NCI-H446 (cell line): ENCODE results near the gene VSIG8.

Source experiments
- DNase-seq, 2 experiments: peaks; one replicate each; lab custom pipeline; 2025; lab: John Stamatoyannopoulos, UW

VSIG8 gene

DNA sequence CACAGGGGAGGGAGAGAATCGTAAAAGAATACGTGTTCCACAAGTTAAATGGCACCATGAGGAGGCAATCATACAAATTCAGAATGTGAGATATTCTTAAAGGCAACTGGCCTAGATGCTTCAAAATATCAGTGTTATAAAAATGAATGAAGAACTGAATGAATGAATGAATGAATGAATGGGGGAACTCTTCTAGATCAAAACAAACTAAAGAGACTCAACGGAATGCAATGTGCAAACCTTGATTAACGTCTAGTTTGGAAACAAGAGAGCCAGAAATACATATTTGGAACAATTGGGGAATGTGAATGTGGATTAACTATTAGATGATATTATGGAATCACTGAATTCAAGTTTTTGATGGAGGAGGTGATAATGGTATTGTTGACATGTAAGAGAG is 20.7 kb upstream of the VSIG8 start:
- no peak for DNase-seq

DNA sequence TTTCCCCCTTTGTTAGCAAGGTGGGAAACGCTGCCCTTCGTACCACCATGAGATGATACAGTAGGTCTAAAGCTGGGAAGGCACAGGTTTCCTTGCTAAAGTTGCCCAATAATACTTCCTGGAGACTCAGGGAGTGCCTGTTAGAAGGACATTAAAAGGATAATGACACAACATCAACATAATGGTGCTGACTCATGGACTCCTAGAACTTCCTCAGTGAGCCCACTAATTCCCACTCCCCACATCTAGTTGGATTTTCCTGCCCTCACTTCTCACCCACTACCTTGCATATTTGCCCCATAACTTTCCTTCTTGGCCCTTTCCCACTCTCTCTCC is 20.0 kb upstream of the VSIG8 start:
- no peak for DNase-seq

DNA sequence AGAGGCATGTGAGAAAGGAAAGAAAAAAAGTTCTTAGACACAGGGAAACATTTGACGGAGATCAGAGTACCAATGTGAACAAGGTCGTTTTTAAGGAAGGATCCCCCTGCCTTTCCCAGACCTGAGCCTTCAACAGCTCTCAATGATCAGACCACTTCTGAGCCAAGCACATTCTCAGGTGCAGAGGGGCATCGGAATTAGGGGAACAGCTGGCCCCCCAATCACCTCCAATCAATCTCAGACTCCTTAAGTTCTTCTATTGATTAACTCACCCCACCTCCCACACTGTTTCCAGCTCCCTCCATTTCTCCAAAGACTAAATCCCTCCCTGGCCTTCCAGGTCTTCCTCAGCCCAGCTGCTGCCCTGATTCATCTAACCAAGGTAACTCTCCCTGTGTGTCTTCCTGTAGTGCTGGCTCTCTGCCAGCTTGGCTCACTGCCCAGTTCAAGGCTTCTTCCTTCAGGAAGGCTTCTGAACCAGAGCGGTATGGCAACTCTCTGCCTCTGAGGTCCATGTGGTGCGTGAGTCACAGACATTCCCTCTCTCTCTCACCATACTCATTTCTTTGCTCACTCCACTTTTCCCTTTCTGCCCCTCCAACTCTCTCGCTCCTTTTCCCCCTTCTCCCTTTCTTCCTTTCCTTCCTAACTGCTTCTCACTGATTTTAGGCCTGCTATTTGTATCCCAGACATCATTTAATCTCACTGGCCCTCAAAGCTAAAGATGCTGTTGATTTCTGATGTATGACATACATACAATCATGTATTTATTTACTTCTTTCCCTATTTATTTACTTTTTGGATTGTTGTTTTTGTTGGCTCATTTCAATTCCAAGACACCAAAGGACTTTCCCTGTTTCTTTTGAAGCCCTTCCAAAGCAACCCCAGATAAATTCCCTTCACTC is 19.4 kb upstream of the VSIG8 start:
- DNase-seq = peak; percentile 30 to 87

DNA sequence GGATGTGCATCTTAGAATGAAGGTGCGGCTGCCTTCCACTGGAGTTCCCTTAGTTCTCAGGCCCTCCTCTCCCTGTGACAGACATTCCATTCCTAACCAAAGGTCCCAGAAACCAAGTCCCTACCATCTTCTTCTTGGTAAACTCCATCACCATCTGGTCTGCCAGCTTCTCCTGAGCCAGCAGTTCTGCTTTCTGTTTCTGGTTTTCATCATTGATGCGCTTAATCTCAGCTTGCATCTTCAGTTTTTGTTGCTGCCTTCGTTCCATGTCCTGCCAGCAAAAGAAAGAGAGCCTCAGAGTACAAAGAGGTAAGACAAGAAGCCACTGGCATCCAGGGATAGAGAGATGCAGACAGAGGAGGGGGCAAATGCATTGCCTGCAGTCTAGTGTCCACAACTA is 18.0 kb upstream of the VSIG8 start:
- no peak for DNase-seq

DNA sequence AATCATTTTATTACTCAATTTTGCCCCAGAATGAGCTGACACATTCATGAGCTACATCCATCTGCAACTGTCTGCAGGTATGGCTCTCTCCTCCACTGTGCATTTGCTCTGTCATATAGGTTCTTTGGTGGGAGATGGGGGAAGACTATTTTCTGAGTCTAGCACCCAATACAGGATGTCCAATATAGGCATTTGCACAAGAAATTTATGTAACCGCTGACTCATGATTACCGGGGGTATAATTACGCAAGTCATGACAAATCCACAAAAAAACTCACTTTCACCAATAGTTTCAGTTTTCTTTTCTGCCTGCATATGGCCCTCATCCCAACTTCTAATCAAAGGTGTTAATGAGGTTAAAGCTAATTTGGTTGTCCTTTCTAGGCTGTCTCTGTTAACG is 17.5 kb upstream of the VSIG8 start:
- DNase-seq = no peak

DNA sequence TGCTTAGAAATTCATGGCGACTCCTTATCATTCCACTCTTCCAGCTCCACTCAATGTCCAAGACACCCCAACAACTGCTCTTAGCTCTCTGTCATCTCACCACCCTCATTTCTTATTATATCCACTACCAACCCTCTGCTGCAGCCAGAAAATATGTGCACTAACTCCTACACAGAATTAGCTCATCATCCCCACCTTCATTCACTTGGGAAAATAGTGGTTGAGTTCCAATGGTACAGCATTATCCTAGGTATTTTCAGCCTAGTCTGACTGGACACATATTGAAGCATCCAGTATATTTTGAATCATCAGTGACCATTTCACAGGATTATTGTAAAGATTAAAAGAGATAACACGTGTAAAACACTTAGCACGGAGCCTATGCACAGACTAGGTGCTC is 16.7 kb upstream of the VSIG8 start:
- DNase-seq = no peak

DNA sequence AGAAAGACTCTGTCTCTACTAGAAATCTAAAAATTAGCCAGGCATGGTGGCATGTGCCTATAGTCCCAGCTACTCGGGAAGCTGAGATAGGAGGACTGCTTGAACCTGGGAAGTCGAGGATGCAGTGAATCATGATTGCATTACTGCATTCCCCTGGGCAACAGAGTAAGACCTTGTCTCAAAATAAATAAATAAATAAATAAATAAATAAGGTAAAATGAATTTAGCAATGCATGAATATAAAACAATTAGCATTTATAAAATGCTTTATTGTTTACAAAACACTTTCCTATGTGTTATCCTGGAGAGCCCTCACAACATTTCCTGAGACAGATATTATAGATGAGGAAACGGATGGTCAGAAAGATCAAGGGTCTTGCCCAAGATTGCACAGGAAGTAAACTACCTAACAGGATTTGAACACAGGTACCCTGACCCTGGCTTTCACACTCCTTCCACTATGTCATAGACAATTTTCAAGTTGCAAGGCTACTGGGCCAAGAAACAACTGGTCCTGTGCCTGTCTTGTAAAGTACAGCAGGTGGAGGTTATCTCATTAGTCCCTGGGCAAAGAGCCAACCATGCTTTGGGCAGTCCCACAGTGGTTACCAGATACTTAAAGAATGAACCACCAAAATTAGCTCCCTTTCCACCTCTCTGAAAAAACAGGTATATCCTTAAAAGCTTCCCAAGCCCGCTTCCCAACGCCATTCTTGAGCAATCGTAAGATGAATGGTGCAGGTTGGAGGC is 15.4 kb upstream of the VSIG8 start:
- no peak for DNase-seq

DNA sequence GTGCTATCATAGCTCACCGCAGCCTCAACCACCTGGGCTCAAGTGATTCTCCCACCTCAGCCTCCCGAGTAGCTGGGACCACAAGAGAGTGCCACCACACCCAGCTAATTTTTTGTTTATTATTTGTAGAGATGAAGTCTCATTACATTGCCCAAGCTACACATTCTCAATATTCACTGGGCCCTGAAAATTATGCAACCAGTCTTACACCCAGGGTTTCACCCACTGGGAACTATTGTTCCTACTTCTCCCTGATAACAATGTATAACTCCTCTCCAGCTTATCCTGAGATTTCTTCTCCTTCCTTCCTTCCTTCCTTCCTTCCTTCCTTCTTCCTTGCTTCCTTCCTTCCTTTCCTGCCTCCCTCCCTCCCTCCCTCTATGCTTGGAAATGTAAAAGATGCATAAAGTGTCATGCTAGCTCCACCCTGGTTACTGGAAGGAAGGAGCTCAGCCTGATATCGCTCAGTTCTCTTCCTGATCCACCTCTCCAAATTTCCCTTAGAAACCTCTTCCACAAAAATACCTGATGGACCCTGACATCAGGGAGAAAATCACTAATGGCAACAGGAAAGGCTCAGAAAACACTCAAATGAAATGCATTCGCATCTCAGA is 11.2 kb upstream of the VSIG8 start:
- no peak for DNase-seq

DNA sequence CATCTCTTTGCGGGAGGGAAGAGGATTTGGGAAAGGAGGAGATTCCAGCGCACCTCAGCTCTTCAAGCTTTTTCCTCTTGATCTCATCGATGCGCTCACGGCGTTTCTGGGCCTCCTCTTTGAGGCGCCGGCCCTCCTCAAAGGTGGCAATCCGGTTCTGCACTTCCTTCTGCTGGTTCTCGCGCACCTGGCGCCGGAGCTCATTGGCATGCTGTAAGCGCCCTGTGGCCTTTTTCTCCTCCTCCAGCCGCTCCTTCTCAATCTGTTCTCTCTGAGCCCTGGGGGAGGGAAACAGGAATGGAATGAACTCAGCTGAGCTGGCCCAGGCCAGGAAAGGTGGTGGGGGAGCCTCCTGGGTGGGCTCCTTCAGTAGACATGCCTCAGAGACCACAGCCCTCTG is 10.4 kb upstream of the VSIG8 start:
- no peak for DNase-seq

DNA sequence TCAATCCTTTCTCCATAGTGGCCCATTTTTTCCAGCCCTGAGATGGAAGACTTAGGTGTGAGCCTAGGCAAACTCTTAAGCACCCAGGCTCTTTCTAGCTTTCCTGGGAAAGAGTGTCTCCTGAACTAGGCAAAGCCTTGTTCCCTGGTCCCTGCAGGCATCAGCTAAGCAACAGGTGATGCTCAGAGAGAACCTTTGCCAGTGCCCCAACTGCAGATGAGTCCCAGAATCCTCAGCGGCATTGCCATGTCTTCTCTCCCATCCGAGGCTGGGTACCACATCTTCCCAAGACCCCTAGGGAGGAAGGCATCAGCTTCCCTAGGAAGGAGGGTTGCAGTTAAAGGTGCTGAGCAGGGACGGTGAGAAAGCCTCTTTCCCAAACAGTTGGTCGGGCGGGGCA is 8.2 kb upstream of the VSIG8 start:
- no peak for DNase-seq

DNA sequence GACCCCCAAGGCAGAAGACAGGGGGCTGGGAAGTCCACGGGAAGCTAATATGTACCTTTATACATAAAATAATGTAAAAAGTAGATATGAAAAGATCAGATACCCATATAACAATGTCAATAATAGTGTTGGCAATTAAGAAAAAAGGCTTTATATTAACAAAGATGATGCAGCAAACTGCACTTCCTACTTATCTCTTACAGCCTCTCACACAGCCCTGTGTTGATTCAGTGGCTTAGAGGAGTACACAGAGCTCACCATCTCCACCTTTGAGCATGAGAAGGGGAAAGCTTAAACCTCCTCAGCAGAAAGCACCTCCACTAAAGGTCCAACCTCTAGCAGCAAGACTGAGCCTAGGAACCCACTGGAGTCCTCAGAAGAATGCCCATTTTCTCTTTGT is 7.2 kb upstream of the VSIG8 start:
- DNase-seq = no peak

DNA sequence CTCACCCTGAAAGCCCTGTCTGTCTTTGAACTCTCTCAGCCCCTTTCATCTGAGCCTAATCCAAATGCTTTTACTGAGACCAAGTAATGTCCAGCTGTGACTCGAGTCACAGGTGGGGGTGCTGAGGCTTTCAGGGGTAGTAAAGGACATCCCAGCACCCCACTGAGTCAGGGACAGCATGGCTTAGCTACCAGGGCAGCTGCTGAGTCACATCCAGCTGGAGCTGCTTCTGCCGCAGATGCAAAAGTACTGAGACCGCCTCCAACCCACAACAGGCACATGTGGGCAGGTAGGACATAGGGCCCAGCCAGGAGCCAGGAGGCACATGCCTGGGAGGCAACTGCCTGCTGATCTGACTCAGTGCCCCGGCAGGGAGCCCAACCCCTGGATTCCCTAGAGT is 6.7 kb upstream of the VSIG8 start:
- no peak for DNase-seq

DNA sequence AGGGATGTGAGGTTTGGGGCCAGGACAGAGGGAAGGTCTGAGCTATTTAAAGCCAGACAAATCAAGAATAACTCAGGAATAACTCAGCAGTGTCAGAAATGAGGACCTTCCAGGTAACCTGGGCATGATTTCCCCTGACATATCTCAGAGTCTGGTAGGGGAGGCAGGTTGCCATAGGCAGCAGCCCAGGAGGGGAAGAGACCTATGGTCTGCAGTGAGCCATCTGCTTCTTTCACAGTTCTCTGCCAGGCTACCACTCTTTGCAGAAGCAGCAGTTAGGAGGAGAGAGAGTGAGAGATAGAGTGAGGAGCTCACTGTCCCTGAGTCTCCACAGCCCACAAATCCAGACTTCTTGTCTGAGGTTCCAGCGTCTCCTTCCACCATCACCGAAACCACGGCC is 6.3 kb upstream of the VSIG8 start:
- DNase-seq = peak in 1 of 2 experiments; percentile 19

DNA sequence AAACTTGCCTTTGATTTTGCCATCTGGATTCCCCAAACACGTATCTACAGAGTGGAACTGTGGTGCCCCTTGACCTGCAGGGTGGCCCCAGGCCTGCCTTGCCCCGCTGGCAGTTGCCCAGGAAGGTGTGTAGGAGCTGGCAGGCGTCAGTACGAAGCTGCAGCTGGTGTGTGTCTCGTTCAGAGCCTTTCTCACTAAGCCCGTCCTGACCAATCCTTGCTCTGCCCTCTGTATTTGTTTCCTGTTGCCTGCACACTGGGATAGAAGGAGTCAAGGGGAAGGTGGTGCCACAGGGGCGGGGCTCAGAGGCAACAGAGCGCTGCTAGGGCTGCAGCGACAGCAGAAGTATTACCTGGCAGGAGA is 5.2 kb upstream of the VSIG8 start:
- peak in 1 of 2 experiments; percentile 30 for DNase-seq

DNA sequence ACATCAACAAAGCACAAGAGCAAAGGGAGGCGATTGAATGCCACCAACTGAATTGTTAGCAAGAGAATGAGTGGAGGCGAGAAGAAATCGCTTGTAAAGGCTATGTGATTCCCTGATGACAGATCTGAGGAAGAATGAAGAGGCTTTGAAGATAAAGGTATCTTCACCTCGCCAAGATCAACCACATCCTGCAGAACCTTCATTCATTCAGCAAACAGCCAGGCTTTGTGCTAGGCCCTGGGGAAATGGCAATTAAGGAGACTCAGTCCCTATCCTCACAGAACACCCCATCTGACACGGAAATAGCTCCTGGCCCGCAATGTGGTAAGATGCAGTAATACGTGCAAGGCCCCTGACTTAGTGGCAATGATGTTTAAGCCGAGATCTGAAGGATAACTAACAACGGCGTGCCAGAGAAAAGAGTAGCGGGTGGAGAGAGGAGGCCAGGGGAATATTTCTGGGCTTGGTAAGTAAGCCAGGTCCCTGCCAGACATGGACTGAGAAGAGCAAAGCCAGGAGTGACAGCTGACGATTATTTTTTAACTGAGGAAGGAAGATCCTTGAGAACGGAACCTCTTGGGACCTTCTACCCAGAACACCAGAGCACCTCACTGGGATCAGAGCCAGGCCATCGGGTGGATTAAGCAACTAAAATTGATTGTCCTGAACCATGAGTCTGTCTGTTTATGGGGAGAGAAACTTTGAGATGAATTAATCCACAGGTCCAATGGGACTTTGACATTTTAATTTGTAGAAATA is 4.6 kb upstream of the VSIG8 start:
- peak in 1 of 2 experiments; percentile 46 for DNase-seq

DNA sequence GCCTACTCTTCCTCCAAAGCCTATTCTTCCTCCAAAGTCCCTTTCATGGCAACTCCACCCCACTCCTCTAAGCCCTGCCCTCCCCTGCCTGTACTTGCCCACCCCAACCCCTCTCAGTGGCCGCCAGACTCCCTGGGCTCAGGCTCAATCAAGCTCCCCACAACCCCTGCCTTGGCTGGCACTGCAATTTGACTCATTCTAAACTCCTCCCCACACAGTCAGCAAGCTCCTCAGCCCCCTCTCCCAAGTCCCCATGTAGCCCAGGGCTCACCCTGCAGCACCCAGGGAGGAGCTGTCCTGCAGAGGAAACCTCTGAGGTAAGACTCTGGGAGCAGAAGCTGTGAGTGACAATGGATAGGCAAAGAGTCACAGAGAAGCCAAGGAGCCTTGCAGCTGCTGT is 3.6 kb upstream of the VSIG8 start:
- no peak for DNase-seq

DNA sequence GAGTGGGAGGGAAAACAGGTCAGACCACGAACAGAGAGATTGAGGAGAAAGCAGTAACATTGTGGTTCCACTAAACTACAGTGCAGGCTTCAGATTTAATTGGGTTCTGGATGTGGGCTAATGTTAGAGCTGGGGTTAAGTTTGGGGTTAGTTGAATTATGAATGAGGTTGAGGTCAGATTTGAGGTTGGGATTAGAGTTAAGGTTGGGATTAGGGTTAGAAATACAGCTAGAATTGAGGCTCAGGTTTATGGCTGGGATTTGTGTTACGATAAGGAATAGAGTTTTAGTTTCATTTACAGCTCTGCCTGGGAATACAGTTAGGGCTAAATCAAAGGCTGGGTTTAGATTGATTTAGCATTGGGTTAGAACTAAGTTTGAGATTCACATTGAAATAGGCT is 1.8 kb upstream of the VSIG8 start:
- DNase-seq = no peak

DNA sequence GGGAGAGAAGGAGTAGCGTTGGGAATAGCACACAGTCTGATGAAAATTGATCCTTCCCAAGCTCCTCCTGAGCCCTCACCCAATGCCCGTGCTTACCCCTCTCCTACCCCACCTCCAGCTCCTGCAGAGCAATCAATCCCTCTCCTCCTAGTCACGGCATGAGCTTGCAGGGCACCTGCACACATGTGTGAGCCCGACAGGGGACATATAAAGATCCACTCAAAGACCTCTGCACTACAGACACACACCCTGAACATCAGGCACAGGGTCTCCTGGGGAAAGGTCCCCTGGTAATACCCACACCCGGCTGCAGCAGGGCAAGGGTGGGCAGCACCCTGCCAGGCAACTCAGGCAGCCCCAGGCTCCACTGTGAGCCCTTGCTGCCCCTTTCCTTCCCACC is 426 bp downstream of the VSIG8 start:
- DNase-seq = no peak

DNA sequence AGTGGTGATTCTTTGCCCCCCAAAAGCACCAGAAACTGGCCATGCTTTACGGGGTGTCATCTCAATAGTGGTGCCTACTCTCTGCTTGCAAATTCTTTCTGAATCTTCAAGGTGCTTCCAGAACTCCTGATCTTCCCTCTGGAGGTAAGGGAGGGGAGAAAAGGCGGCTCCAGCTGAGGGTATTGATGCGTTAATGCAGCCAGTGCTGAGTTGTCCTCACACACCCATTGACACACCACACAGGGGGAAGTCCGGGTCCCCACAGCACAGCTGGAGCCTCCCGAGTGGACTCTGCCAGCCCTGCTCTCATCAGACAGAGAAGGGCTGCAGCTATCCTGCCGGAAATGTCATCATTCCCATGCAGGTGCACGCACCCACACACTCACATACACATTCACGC is 1.2 kb downstream of the VSIG8 start:
- no peak for DNase-seq

DNA sequence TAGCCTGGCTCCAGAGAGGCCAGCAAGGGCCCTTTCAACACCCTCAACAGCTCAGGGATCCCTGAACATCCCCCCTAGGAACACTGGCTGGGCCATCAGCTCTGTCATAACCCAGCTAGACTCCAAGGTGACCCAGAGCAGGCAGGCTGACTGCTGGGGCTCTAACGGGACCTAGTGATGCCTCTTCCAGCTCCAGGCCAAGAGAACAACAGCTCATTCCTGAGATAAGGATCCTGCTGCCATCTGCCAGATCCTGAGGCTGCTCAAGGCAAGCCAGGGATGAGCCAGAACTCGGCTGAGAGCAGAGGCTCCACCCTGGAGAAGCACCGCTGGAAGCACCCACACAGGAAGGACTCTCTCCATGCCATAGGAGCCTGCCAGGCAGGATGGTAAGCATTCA is 2.0 kb downstream of the VSIG8 start:
- DNase-seq = no peak

DNA sequence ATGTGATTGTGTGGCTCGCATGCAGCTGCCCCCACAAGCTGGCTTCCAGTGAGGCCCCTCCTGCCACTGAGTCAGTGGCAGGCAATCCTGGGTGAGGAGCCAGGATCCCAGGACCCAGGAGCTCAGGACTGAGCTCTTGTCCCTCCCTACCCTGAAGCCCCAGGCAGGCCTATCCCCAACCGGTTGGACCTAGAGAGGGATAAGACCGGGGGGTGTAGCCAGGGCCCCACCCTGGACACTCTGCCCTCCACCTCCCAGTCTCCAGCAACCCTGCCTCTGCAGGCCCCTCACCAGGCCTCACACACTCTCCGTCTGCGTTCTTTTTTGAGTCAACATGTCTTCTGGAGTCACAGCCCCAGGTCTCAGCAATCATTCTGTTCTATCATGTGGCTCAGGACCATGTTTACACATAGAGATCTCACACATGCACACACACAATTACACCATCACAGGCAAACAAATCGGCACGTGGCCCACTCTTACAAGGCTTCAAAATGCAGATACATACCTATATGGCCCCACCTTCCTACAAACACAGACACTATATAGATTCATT is 2.6 kb downstream of the VSIG8 start:
- no peak for DNase-seq

DNA sequence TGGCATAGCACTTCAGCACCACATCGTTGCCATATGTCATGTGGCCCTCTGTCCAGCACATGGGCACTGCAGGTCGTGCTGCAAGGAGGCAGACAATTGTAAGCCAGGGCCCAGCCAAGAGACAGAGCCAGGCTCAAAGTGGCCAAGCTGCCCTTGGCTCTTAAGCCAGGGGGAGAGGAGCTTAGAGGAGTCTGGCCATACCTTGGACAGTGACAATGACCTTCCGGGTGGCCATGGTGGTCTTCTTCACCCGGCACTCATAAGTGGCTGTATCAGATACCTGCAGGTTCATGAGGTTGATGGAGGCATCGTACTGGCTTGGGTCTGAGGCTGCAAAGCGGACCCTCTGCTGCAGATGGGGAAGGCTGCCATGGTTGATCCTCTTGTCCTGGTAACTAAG is 4.6 kb downstream of the VSIG8 start:
- DNase-seq = no peak
